ENCODE data around the gene SNX20.

- no peak for TF ChIP-seq CTCF (IDR thresholded peaks at IDR 0.05 in 2 of 3, conservative IDR thresholded peaks at IDR 0.05 in 1 of 3; ENCODE audit: control insufficient read depth in 2 of 3, extremely low read depth in 1 of 3, insufficient read depth in 1 of 3, low read depth in 3 of 3, low read length in 3 of 3)
- TF ChIP-seq PRDM15 (CRISPR knock-in tag; IDR thresholded peaks at IDR 0.05): no peak
- TF ChIP-seq BCL3 (IDR thresholded peaks at IDR 0.05; ENCODE audit: borderline replicate concordance, insufficient read depth, low read depth, low read length, poor library complexity, severe bottlenecking): no peak
- no peak for TF ChIP-seq CBX3 (IDR thresholded peaks at IDR 0.05; ENCODE audit: borderline replicate concordance, low read depth)
- no peak for TF ChIP-seq SP1 (IDR thresholded peaks at IDR 0.05; ENCODE audit: low read depth, low read length)
Observed at GRCh38 chr16:50657241-50657640, 23.9 kb downstream of the SNX20 start.

Data from GM12878 (cell line).